ENCODE results near the gene UCN2.

The UCN2 gene

GRCh38 chr3:48591436-48591835 is 27.9 kb upstream of the UCN2 start:
- no peak for DNase-seq (ENCODE audit: low spot score)

GRCh38 chr3:48588230-48588629 is 24.6 kb upstream of the UCN2 start:
- DNase-seq (ENCODE audit: low spot score), result no peak

- DNase-seq (ENCODE audit: low spot score), result no peak
Observed at GRCh38 chr3:48587686-48588085, 24.1 kb upstream of the UCN2 start.

- DNase-seq (ENCODE audit: low spot score), result no peak
Observed at GRCh38 chr3:48585411-48585810, 21.8 kb upstream of the UCN2 start.

- no peak for DNase-seq (ENCODE audit: low spot score)
Observed at GRCh38 chr3:48584836-48585235, 21.3 kb upstream of the UCN2 start.

- DNase-seq (ENCODE audit: low spot score), result no peak
Observed at GRCh38 chr3:48581621-48582481, 18.3 kb upstream of the UCN2 start.

GRCh38 chr3:48576647-48577046 is 13.1 kb upstream of the UCN2 start:
- no peak for DNase-seq (ENCODE audit: low spot score)

GRCh38 chr3:48575366-48575765 is 11.8 kb upstream of the UCN2 start:
- DNase-seq (ENCODE audit: low spot score), result no peak

- DNase-seq (ENCODE audit: low spot score), result no peak
Observed at GRCh38 chr3:48573973-48574585, 10.5 kb upstream of the UCN2 start.

- DNase-seq (ENCODE audit: low spot score), result no peak
Observed at GRCh38 chr3:48572517-48572916, 8.9 kb upstream of the UCN2 start.

GRCh38 chr3:48571938-48572337 is 8.4 kb upstream of the UCN2 start:
- no peak for DNase-seq (ENCODE audit: low spot score)

GRCh38 chr3:48569808-48570450 is 6.3 kb upstream of the UCN2 start:
- no peak for DNase-seq (ENCODE audit: low spot score)

GRCh38 chr3:48569400-48569799 is 5.8 kb upstream of the UCN2 start:
- no peak for DNase-seq (ENCODE audit: low spot score)

GRCh38 chr3:48568476-48568875 is 4.9 kb upstream of the UCN2 start:
- DNase-seq (ENCODE audit: low spot score), result no peak

GRCh38 chr3:48567500-48567899 is 3.9 kb upstream of the UCN2 start:
- no peak for DNase-seq (ENCODE audit: low spot score)

- DNase-seq (ENCODE audit: low spot score), result no peak
Observed at GRCh38 chr3:48567090-48567489, 3.5 kb upstream of the UCN2 start.

GRCh38 chr3:48566401-48566760 is 2.8 kb upstream of the UCN2 start:
- no peak for DNase-seq (ENCODE audit: low spot score)

GRCh38 chr3:48565591-48566400 is 2.2 kb upstream of the UCN2 start:
- DNase-seq (ENCODE audit: low spot score), result no peak

GRCh38 chr3:48565186-48565585 is 1.6 kb upstream of the UCN2 start:
- no peak for DNase-seq (ENCODE audit: low spot score)

GRCh38 chr3:48564667-48565066 is 1.1 kb upstream of the UCN2 start:
- DNase-seq (ENCODE audit: low spot score), result no peak

- DNase-seq (ENCODE audit: low spot score), result no peak
Observed at GRCh38 chr3:48564022-48564421, 441 bp upstream of the UCN2 start.

GRCh38 chr3:48562367-48563095 is 1.1 kb downstream of the UCN2 start:
- DNase-seq (ENCODE audit: low spot score), result no peak
